Vagina (tissue), 2 donors: ENCODE results near the gene C13orf42. TPM values are rescaled to one million over a fixed set of nuclear protein-coding genes. Genes with fewer than 3 reads are reported as not detected.

Source experiments
- DNase-seq, 2 donors: peaks; one replicate each; pipeline ENCODE4 v3.0.0-alpha.2; 2017; ENCODE audit errors: extremely low spot score in 2 of 2
- H3K27ac ChIP-seq: fragments of 200-600 bp; sonication (generic); one replicate; pipeline ENCODE4 v1.5.1; 2019
- H3K27me3 ChIP-seq: fragments of 200-600 bp; sonication (generic); one replicate; pipeline ENCODE4 v1.5.1; 2019
- H3K36me3 ChIP-seq, 2 donors: fragments of 200-600 bp; sonication (generic); one replicate each; pipeline ENCODE4 v1.5.1; 2017 to 2019
- H3K4me1 ChIP-seq: fragments of 200-600 bp; sonication (generic); one replicate; pipeline ENCODE4 v1.5.1; 2019
- H3K4me3 ChIP-seq, 2 donors: fragments of 200-600 bp; sonication (generic); 1 replicate in 1 of 2; 2 replicates in 1 of 2; pipeline ENCODE4 v1.5.1; 2016 to 2019
- H3K9me3 ChIP-seq: fragments of 200-600 bp; sonication (generic); one replicate; pipeline ENCODE4 v1.5.1; 2019
- CTCF ChIP-seq, 3 experiments: fragments of 450-650 bp in 2 of 3; fragments of 200-600 bp in 1 of 3; sonication (generic) in 1 of 3; IDR thresholded peaks; one replicate each; pipeline ENCODE4 v1.5.1; 2017 to 2019; ENCODE audit warnings: antibody characterized with exemption in 3 of 3, mild to moderate bottlenecking in 2 of 3, moderate library complexity in 2 of 3
- POLR2A ChIP-seq, 2 donors: fragments of 450-650 bp; IDR thresholded peaks; one replicate each; pipeline ENCODE4 v1.6.1; 2017; ENCODE audit warnings: antibody characterized with exemption in 2 of 2, mild to moderate bottlenecking in 2 of 2, moderate library complexity in 2 of 2
- POLR2AphosphoS5 ChIP-seq, 2 donors: sonication (generic); formaldehyde crosslinking; IDR thresholded peaks; one replicate each; pipeline ENCODE4 v1.9.0; 2017; ENCODE audit warnings: antibody characterized with exemption in 2 of 2, mild to moderate bottlenecking in 2 of 2, low read depth in 1 of 2; ENCODE audit not compliant: insufficient read depth in 1 of 2
- intact Hi-C: fragments of 100-400 bp; cut with DNase I; formaldehyde crosslinking; loops from one replicate; pipeline ENCODE4 v1.15.1; 2023
- total RNA-seq: library from RNA; depleted of rRNA; stranded (reverse); fragments of >200 nt; gene quantifications from one replicate; pipeline ENCODE4 v1.2.3, GENCODE V29; 2016

Gene C13orf42
- total RNA-seq, result not detected

DNA sequence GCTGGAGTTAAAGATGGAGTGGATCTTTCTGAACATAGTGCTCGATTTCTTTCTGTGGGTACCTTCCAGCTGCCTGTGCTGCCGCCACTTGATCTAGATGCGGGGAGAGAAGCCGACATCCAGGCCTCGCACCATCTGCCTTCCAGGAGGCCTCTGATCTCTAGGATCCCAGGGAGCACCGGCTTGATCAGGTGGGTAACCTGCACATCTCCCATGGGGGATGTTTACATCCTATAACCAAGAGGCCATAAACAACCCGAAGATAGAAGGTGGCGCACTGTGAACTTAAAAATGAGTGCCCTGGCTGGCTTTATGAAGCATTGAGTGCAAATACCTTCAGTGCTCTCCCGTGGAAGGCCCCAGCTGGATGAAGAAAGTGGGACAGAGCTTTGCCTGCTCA lies at the start of gene C13orf42:
Gene C13orf42, minus strand, starts transcription at position 101 of the 400 bp plus-strand sequence. Its CDS starts 65 bp downstream, at position 36.
- no peaks in the 10 kb centered on the region for H3K36me3 ChIP-seq
- DNase-seq, result no peak
- no peaks in the 10 kb centered on the region for H3K4me1 ChIP-seq
- TF ChIP-seq CTCF (IDR thresholded peaks at IDR 0.05), result no peak
- no peak for TF ChIP-seq POLR2AphosphoS5 (IDR thresholded peaks at IDR 0.05; ENCODE audit: insufficient read depth in 1 of 2, low read depth in 1 of 2)
- no peak for TF ChIP-seq POLR2A (IDR thresholded peaks at IDR 0.05)
- no peaks in the 10 kb centered on the region for H3K9me3 ChIP-seq
- H3K27me3 ChIP-seq, result no peaks in the 10 kb centered on the region
- intact Hi-C loops, result no loop called here
- H3K4me3 ChIP-seq, result no peak within 1 kb of the TSS
- H3K27ac ChIP-seq, result no peak within 1 kb of the TSS

DNA sequence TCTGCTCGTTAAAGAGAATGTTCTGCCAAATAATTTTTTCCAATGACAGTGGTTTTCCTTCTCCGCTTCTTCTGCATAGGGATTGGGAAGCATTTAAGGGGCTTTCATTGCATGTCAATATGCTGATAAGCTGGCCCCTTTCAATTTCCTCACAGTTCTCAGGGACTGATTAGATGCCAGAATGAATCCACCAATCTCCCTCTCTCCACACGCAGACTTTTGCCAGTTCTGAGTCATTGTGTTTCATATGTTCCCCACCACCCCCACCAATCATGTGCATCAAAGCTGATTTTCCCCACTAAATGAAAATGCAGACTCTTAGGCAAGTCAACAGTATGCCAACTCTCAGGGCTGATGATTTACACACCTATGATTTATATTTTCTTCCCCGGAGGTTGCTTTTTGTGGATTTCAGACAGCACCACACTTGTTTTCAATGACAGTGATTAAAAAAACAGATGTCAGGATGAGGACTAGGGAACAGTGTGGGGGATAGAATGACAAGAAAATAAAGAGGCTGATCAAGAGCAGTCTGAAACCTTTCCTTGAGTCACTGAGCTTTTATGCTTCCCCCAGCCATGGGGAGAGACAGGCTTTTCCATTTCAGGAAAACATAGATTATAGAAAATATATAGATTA lies 47.9 kb upstream of the C13orf42 start:
- no peak overlapping the region for H3K4me3 ChIP-seq
- no peak for DNase-seq
- intact Hi-C loops, result no loop called here
- no peaks in the 10 kb centered on the region for H3K36me3 ChIP-seq
- H3K27ac ChIP-seq, result no peak overlapping the region
- no peaks in the 10 kb centered on the region for H3K27me3 ChIP-seq
- H3K4me1 ChIP-seq, result no peaks in the 10 kb centered on the region
- H3K9me3 ChIP-seq, result no peaks in the 10 kb centered on the region
- no peak for TF ChIP-seq POLR2AphosphoS5 (IDR thresholded peaks at IDR 0.05; ENCODE audit: insufficient read depth in 1 of 2, low read depth in 1 of 2)

- H3K27ac ChIP-seq, result no peak overlapping the region
- intact Hi-C loops, result no loop called here
- no peak overlapping the region for H3K4me3 ChIP-seq
- no peaks in the 10 kb centered on the region for H3K4me1 ChIP-seq
- no peaks in the 10 kb centered on the region for H3K36me3 ChIP-seq
- no peaks in the 10 kb centered on the region for H3K9me3 ChIP-seq
- no peak for TF ChIP-seq CTCF (IDR thresholded peaks at IDR 0.05)
- TF ChIP-seq POLR2AphosphoS5 (IDR thresholded peaks at IDR 0.05; ENCODE audit: insufficient read depth in 1 of 2, low read depth in 1 of 2), result no peak
- TF ChIP-seq POLR2A (IDR thresholded peaks at IDR 0.05), result no peak
- no peaks in the 10 kb centered on the region for H3K27me3 ChIP-seq
- no peak for DNase-seq
Measured at GRCh38 chr13:51158365-51158764, 47.3 kb upstream of the C13orf42 start.

DNA sequence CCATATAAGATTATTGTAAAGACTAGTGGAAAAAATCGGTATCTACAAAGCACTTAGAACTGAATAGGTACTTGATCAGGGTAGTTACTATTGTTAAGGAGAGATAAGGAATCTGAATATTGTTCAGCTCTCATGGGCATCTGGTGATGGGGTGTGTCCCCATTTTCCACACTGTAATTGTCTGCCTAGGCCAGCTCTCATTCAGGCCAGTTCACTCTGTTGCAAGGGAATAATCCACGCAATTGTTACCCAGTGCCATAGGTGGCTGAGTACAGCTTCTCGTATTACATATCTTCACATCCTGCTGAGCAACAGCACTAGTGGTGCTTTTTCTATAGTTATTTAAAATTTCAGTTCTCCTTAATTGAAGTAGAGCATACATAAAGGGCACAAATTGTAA lies 45.6 kb upstream of the C13orf42 start:
- H3K27me3 ChIP-seq, result no peaks in the 10 kb centered on the region
- H3K36me3 ChIP-seq, result no peaks in the 10 kb centered on the region
- no peaks in the 10 kb centered on the region for H3K4me1 ChIP-seq
- no peak overlapping the region for H3K27ac ChIP-seq
- no peak overlapping the region for H3K4me3 ChIP-seq
- intact Hi-C loops, result no loop called here
- TF ChIP-seq POLR2A (IDR thresholded peaks at IDR 0.05), result no peak
- no peak for TF ChIP-seq POLR2AphosphoS5 (IDR thresholded peaks at IDR 0.05; ENCODE audit: insufficient read depth in 1 of 2, low read depth in 1 of 2)
- TF ChIP-seq CTCF (IDR thresholded peaks at IDR 0.05), result no peak
- no peaks in the 10 kb centered on the region for H3K9me3 ChIP-seq
- DNase-seq, result no peak

- intact Hi-C loops, result no loop called here
- Histone ChIP-seq H3K9me3 (no peaks in the 10 kb centered on the region), H3K27ac (no peak overlapping the region), H3K4me3 (no peak overlapping the region), H3K27me3 (no peaks in the 10 kb centered on the region), H3K4me1 (no peaks in the 10 kb centered on the region), H3K36me3 (no peaks in the 10 kb centered on the region)
- no peak for DNase-seq
- no peak for TF ChIP-seq POLR2A (IDR thresholded peaks at IDR 0.05)
- no peak for TF ChIP-seq POLR2AphosphoS5 (IDR thresholded peaks at IDR 0.05; ENCODE audit: insufficient read depth in 1 of 2, low read depth in 1 of 2)
- no peak for TF ChIP-seq CTCF (IDR thresholded peaks at IDR 0.05)
Measured at GRCh38 chr13:51155776-51156515, 44.9 kb upstream of the C13orf42 start.
